ENCODE measurements around the gene RASSF5. TPM values are rescaled to one million over a fixed set of nuclear protein-coding genes. Genes with fewer than 3 reads are reported as not detected.
A peak's percentile ranks its signal among the peaks of the same experiment; 100 is the strongest.

Gene RASSF5
- total RNA-seq, 2 experiments from 2014 or later = 211 TPM

GRCh38 chr1:206538086-206538770, 30.9 kb downstream of the RASSF5 start:
- DNase-seq = no peak
- Mint-ChIP-seq H3K27ac (no peak overlapping the region), H3K4me3 (no peak overlapping the region), H3K9me3 (no peaks in the 10 kb centered on the region), H3K4me1 (peaks cover 7% of the 10 kb centered on the region), H3K36me3 (no peaks in the 10 kb centered on the region), H3K27me3 (no peaks in the 10 kb centered on the region)
- peak; percentile 22 for ATAC-seq (ENCODE audit: low read depth)
- POLR2A ChIA-PET = no interaction called here

- H3K9me3 Mint-ChIP-seq = no peaks in the 10 kb centered on the region
- no peaks in the 10 kb centered on the region for H3K36me3 Mint-ChIP-seq
- peaks cover 7% of the 10 kb centered on the region for H3K4me1 Mint-ChIP-seq
- ATAC-seq (ENCODE audit: low read depth) (no peak), DNase-seq (no peak)
- no peak overlapping the region for H3K4me3 Mint-ChIP-seq
- POLR2A ChIA-PET = no interaction called here
- H3K27ac Mint-ChIP-seq = no peak overlapping the region
- H3K27me3 Mint-ChIP-seq = no peaks in the 10 kb centered on the region
Measured at GRCh38 chr1:206538901-206539640, 31.7 kb downstream of the RASSF5 start.

- ATAC-seq (ENCODE audit: low read depth) (no peak), DNase-seq (peak; percentile 11)
- Mint-ChIP-seq H3K27ac (no peak overlapping the region), H3K4me1 (peaks cover 12% of the 10 kb centered on the region), H3K9me3 (no peaks in the 10 kb centered on the region), H3K4me3 (no peak overlapping the region), H3K36me3 (no peaks in the 10 kb centered on the region), H3K27me3 (no peaks in the 10 kb centered on the region)
- POLR2A ChIA-PET = no interaction called here
Measured at GRCh38 chr1:206540044-206540780, 32.9 kb downstream of the RASSF5 start.

DNA sequence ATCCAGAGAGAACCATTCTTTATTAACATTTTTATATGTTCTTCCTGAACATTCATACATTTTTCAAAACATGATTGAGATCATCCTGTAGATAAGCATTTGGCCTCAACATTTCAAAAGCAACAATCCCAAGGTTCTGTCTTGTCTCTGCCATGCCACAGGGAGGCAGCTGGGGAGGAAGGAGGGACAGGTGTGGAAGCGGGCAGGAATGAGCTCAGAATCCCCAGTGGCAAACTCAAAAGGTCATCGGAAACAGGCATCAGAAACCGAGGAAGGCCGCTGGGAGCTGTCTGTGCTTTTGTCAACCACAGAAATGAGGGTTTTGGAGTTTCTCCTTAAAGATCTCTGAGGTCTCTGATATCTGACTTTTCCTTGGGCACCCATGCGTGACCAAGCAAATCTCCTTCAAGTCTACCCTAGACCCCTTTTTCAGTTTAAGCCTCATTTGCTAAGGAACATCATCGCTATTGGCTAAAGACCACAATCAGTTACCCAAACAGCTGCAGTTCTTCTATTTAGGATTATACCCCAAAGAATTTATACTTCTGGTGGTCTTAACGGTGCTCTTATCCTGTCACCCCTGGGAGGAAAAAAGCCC, 34.0 kb downstream of the RASSF5 start:
- POLR2A ChIA-PET = interaction anchor here (0.6 kb wide), 1 partner anchor 71 kb away, joined by 6 read pairs; the partner anchor contains the start of gene EIF2D
- ATAC-seq (ENCODE audit: low read depth) = no peak
- H3K27me3 Mint-ChIP-seq = no peaks in the 10 kb centered on the region
- DNase-seq = no peak
- H3K27ac Mint-ChIP-seq = peak overlapping the region; percentile 31
- H3K4me3 Mint-ChIP-seq = no peak overlapping the region
- no peaks in the 10 kb centered on the region for H3K36me3 Mint-ChIP-seq
- H3K9me3 Mint-ChIP-seq = no peaks in the 10 kb centered on the region
- H3K4me1 Mint-ChIP-seq = peaks cover 15% of the 10 kb centered on the region

DNA sequence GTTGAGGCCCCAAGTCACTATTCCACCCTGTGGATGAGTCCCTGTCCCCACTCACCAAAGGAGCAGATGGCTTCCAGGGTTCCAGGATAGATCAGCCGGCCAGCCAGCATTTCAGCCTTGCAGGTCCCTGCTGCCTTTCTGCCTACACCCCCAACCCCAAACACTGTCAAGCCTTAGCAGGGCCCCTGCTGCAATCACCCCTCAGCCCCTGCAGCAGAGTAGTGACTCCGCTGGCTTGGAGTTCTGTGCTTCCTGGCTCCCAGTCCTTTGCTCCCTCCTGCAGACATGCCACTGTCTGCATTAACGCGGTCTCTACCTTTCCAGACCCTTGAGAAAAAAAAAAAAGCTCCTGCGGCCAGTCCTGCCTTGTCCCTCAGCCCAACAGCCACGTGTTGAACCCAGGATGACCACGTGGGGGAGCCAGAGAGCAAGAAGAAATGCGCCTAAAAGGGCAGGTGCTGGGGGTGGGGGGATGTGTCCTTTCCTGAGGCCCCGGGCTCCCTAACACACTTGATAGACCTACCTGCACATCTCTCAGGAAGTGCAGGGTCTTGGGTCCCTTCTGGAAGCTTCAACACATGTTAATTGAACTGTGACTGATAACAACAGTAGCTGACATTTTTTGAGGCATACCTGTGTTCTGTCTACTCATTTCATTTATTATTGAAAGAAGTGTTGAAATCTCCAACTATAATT, 37.4 kb downstream of the RASSF5 start:
- H3K4me3 Mint-ChIP-seq = no peak overlapping the region
- H3K27ac Mint-ChIP-seq = peak overlapping the region; percentile 37
- POLR2A ChIA-PET = interaction anchor here (0.8 to 3.0 kb wide), 11 partner anchors 11 to 47 kb away, joined by 3 to 24 read pairs (median 6); no protein-coding TSS in a partner anchor
- H3K9me3 Mint-ChIP-seq = no peaks in the 10 kb centered on the region
- H3K36me3 Mint-ChIP-seq = peaks cover 2% of the 10 kb centered on the region
- no peaks in the 10 kb centered on the region for H3K27me3 Mint-ChIP-seq
- ATAC-seq (ENCODE audit: low read depth) (peak; percentile 87), DNase-seq (peak; percentile 85)
- H3K4me1 Mint-ChIP-seq = peaks cover 17% of the 10 kb centered on the region

GRCh38 chr1:206545351-206545750, 38.0 kb downstream of the RASSF5 start:
- H3K27ac Mint-ChIP-seq = no peak overlapping the region
- no peak for ATAC-seq (ENCODE audit: low read depth)
- POLR2A ChIA-PET = interaction anchor here (0.8 to 3.0 kb wide), 14 partner anchors 10 to 66 kb away, joined by 3 to 24 read pairs (median 6); no protein-coding TSS in a partner anchor
- H3K27me3 Mint-ChIP-seq = no peaks in the 10 kb centered on the region
- H3K36me3 Mint-ChIP-seq = peaks cover 2% of the 10 kb centered on the region
- no peak for DNase-seq
- peaks cover 14% of the 10 kb centered on the region for H3K4me1 Mint-ChIP-seq
- no peak overlapping the region for H3K4me3 Mint-ChIP-seq
- H3K9me3 Mint-ChIP-seq = no peaks in the 10 kb centered on the region

DNA sequence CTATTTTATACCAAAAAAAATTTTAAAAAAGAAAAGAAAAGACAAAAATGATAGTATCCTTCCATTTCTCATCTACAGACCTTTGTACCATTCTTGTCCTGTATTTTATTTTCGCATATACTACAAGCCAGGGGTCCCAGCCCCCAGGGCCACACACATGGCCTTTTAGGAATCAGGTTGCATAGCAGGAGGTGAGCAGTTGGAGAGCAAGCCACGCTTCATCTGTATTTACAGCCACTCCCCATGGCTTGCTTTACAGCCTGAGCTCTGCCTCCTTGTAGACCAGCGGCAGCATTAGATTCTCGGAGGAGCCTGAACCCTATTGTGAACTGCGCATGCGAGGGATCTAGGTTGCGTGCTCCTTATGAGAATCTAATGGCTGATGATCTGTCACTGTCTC, 39.8 kb downstream of the RASSF5 start:
- no peaks in the 10 kb centered on the region for H3K9me3 Mint-ChIP-seq
- POLR2A ChIA-PET = interaction anchor here (1.4 to 2.8 kb wide), 2 partner anchors 9 to 33 kb away, joined by 4 to 19 read pairs; no protein-coding TSS in a partner anchor
- H3K27me3 Mint-ChIP-seq = no peaks in the 10 kb centered on the region
- no peak overlapping the region for H3K4me3 Mint-ChIP-seq
- DNase-seq (no peak), ATAC-seq (ENCODE audit: low read depth) (no peak)
- H3K4me1 Mint-ChIP-seq = peaks cover 21% of the 10 kb centered on the region
- H3K27ac Mint-ChIP-seq = no peak overlapping the region
- peaks cover 2% of the 10 kb centered on the region for H3K36me3 Mint-ChIP-seq

DNA sequence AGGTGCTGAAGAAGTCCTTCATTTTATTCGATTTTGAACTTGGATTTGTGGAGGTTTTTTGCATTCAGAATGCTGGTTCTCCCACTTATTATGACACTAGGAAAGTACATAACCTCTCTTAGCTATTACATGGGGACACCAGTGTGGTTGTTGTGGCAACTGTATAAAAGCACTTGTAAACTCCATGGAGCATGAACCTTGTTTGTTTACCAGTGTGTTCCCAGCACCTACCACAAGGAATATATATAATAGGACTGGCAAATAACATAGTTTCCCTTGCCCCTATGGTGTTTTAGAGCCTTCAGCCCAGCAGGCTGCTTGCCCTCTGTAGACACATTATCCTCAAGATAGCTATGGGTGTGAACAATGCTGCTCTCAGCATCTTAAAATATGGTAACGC, 43.1 kb downstream of the RASSF5 start:
- Mint-ChIP-seq H3K4me1 (peaks cover 47% of the 10 kb centered on the region), H3K36me3 (peaks cover 4% of the 10 kb centered on the region), H3K4me3 (no peak overlapping the region), H3K9me3 (no peaks in the 10 kb centered on the region), H3K27ac (no peak overlapping the region), H3K27me3 (no peaks in the 10 kb centered on the region)
- ATAC-seq (ENCODE audit: low read depth) (no peak), DNase-seq (no peak)
- POLR2A ChIA-PET = interaction anchor here (2.6 to 21.1 kb wide), 3 partner anchors 10 to 27 kb away, joined by 21 to 584 read pairs (median 23); no protein-coding TSS in a partner anchor

GRCh38 chr1:206551296-206551985, 44.1 kb downstream of the RASSF5 start:
- H3K27ac Mint-ChIP-seq = peak overlapping the region; percentile 98
- no peaks in the 10 kb centered on the region for H3K9me3 Mint-ChIP-seq
- H3K36me3 Mint-ChIP-seq = peaks cover 4% of the 10 kb centered on the region
- DNase-seq = no peak
- no peaks in the 10 kb centered on the region for H3K27me3 Mint-ChIP-seq
- no peak for ATAC-seq (ENCODE audit: low read depth)
- peak overlapping the region; percentile 90 for H3K4me3 Mint-ChIP-seq
- POLR2A ChIA-PET = interaction anchor here (0.8 to 21.1 kb wide), 7 partner anchors 9 to 84 kb away, joined by 3 to 584 read pairs (median 5); partner anchors contain the start of genes DYRK3, IKBKE and RASSF5
- H3K4me1 Mint-ChIP-seq = peaks cover 52% of the 10 kb centered on the region

GRCh38 chr1:206551986-206552326, 44.6 kb downstream of the RASSF5 start:
- Mint-ChIP-seq H3K27ac (peak overlapping the region; percentile 98), H3K36me3 (peaks cover 4% of the 10 kb centered on the region), H3K4me1 (peaks cover 54% of the 10 kb centered on the region), H3K4me3 (peak overlapping the region; percentile 90), H3K27me3 (no peaks in the 10 kb centered on the region), H3K9me3 (no peaks in the 10 kb centered on the region)
- POLR2A ChIA-PET = interaction anchor here (0.8 to 21.1 kb wide), 7 partner anchors 9 to 83 kb away, joined by 3 to 584 read pairs (median 5); partner anchors contain the start of genes DYRK3, IKBKE and RASSF5
- DNase-seq (peak; percentile 67), ATAC-seq (ENCODE audit: low read depth) (peak; percentile 89)

DNA sequence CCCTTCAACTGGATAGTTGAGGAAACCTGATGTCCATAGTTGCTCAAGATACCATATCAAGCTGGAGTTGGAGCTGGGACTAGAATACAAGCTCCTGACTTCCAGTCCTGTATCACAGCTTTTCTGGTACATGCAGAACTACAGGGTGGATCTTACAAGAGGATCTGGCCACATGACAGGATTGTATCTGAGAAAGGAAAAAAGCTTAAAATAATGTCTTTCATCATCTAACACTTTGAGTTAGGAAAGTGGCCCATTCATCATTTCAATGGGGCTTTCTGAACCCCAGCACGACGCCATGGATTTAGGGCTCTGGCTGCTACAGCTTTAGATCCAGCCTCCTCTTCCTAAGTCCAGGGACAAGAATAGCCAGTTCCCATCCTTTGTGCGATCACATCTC, 46.9 kb downstream of the RASSF5 start:
- H3K4me3 Mint-ChIP-seq = no peak overlapping the region
- POLR2A ChIA-PET = interaction anchor here (1.5 to 21.1 kb wide), 5 partner anchors 9 to 84 kb away, joined by 4 to 584 read pairs (median 6); partner anchors contain the start of gene IKBKE
- DNase-seq = no peak

More for the DNA sequence above, 46.9 kb downstream of the RASSF5 start:
- Mint-ChIP-seq H3K27ac (peak overlapping the region; percentile 27), H3K9me3 (no peaks in the 10 kb centered on the region), H3K36me3 (peaks cover 15% of the 10 kb centered on the region), H3K27me3 (no peaks in the 10 kb centered on the region), H3K4me1 (peaks cover 52% of the 10 kb centered on the region)
- no peak for ATAC-seq (ENCODE audit: low read depth)
